NCI-H82 treated with DMSO at 0.1 percent for 48 hours (cell line): ENCODE results near the gene HCN3.

Experiments
- DNase-seq: peaks from one replicate; lab custom pipeline; 2025; ENCODE audit not compliant: unreplicated experiment; lab: John Stamatoyannopoulos, UW

Gene HCN3

GRCh38 chr1:155254228-155254713 lies 23.0 kb upstream of the HCN3 start:
- no peak for DNase-seq

- DNase-seq, result no peak
Measured at GRCh38 chr1:155254714-155255242, 22.5 kb upstream of the HCN3 start.

GRCh38 chr1:155255243-155256007 lies 21.8 kb upstream of the HCN3 start, which contains the start of gene ENTREP3:
ENTREP3 (minus strand) TSS chr1:155255483; CDS start chr1:155254877, 606 bp downstream.
- peak; percentile 78 for DNase-seq

GRCh38 chr1:155256058-155256852 lies 21.0 kb upstream of the HCN3 start:
- no peak for DNase-seq

GRCh38 chr1:155260276-155260675 lies 17.0 kb upstream of the HCN3 start:
- no peak for DNase-seq

GRCh38 chr1:155261493-155261851 lies 15.8 kb upstream of the HCN3 start:
- no peak for DNase-seq

- peak; percentile 99 for DNase-seq
Measured at GRCh38 chr1:155261852-155262673, 15.2 kb upstream of the HCN3 start, which contains the start of gene SCAMP3. SCAMP3 (minus strand) TSS chr1:155262360; CDS start chr1:155262151, 209 bp downstream.

GRCh38 chr1:155263067-155263466 lies 14.2 kb upstream of the HCN3 start:
- DNase-seq, result no peak

- DNase-seq, result no peak
Measured at GRCh38 chr1:155266553-155266952, 10.7 kb upstream of the HCN3 start.

GRCh38 chr1:155267373-155267772 lies 9.9 kb upstream of the HCN3 start:
- DNase-seq, result no peak

GRCh38 chr1:155268630-155269029 lies 8.6 kb upstream of the HCN3 start:
- DNase-seq, result no peak

- DNase-seq, result no peak
Measured at GRCh38 chr1:155269381-155269780, 7.9 kb upstream of the HCN3 start.

- DNase-seq, result peak; percentile 26
Measured at GRCh38 chr1:155272466-155273342, 4.6 kb upstream of the HCN3 start.

- DNase-seq, result peak; percentile 98
Measured at GRCh38 chr1:155273343-155274245, 3.7 kb upstream of the HCN3 start, which contains the start of gene CLK2. CLK2 (minus strand) TSS chr1:155273504; CDS start chr1:155270977, 2,527 bp downstream.

GRCh38 chr1:155277902-155278688 lies 832 bp downstream of the HCN3 start:
- DNase-seq, result peak; percentile 51

- DNase-seq, result no peak
Measured at GRCh38 chr1:155278689-155279160, 1.5 kb downstream of the HCN3 start.

GRCh38 chr1:155279268-155279667 lies 2.0 kb downstream of the HCN3 start:
- DNase-seq, result no peak
